Body of pancreas (tissue), 4 donors: Measurements from ENCODE around the gene ILF2.

Experiments
- POLR2A ChIP-seq, 3 donors: fragments of 450-650 bp; IDR thresholded peaks; one replicate each; pipeline ENCODE4 v1.6.1; 2016; ENCODE audit warnings: antibody characterized with exemption in 3 of 3, mild to moderate bottlenecking in 2 of 3
- TF ChIP-seq, protein P1 (sequence below), 7 experiments: fragments of 450-650 bp in 4 of 7; fragments of 200-600 bp in 3 of 7; sonication (generic) in 3 of 7; IDR thresholded peaks; one replicate each; pipeline ENCODE4 v1.5.1; 2016 to 2019; ENCODE audit warnings: antibody characterized with exemption in 7 of 7

- TF ChIP-seq, protein P1, sequence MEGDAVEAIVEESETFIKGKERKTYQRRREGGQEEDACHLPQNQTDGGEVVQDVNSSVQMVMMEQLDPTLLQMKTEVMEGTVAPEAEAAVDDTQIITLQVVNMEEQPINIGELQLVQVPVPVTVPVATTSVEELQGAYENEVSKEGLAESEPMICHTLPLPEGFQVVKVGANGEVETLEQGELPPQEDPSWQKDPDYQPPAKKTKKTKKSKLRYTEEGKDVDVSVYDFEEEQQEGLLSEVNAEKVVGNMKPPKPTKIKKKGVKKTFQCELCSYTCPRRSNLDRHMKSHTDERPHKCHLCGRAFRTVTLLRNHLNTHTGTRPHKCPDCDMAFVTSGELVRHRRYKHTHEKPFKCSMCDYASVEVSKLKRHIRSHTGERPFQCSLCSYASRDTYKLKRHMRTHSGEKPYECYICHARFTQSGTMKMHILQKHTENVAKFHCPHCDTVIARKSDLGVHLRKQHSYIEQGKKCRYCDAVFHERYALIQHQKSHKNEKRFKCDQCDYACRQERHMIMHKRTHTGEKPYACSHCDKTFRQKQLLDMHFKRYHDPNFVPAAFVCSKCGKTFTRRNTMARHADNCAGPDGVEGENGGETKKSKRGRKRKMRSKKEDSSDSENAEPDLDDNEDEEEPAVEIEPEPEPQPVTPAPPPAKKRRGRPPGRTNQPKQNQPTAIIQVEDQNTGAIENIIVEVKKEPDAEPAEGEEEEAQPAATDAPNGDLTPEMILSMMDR (IDR thresholded peaks at IDR 0.05), result no peak
- TF ChIP-seq POLR2A (IDR thresholded peaks at IDR 0.05), result no peak
These were observed 14.1 kb upstream of the ILF2 start for GRCh38 chr1:153684892-153685291.
